Esophagus squamous epithelium (tissue), 4 donors: ENCODE measurements around the gene ADGRG3.

Experiments used
- CTCF ChIP-seq, 6 experiments: fragments of 450-650 bp in 4 of 6; fragments of 200-600 bp in 2 of 6; sonication (generic) in 2 of 6; IDR thresholded peaks; one replicate each; pipeline ENCODE4 v1.5.1; 2016 to 2019; ENCODE audit warnings: antibody characterized with exemption in 6 of 6, mild to moderate bottlenecking in 4 of 6, moderate library complexity in 4 of 6
- POLR2A ChIP-seq, 4 donors: fragments of 450-650 bp; IDR thresholded peaks; one replicate each; pipeline ENCODE4 v1.6.1; 2017; ENCODE audit warnings: antibody characterized with exemption in 4 of 4, mild to moderate bottlenecking in 4 of 4, moderate library complexity in 3 of 4

- TF ChIP-seq CTCF (IDR thresholded peaks at IDR 0.05), result no peak
- no peak for TF ChIP-seq POLR2A (IDR thresholded peaks at IDR 0.05)
Measured at GRCh38 chr16:57668263-57668571, at the start of gene ADGRG3.
